PC-3 (cell line): ENCODE data around the gene CDK5R1. TPM values are rescaled to one million over a fixed set of nuclear protein-coding genes. Genes with fewer than 3 reads are reported as not detected.

ENCODE experiments used
- ATAC-seq: fragments of 200-7000 bp; cut with Tn5 transposase; 2 replicates; pipeline ENCODE4 v1.9.1; 2020; ENCODE audit warnings: mild to moderate bottlenecking, moderate library complexity
- BruUV-seq: library from RNA; stranded (reverse); fragments of 400-500 nt; replicated peaks from 2 replicates; lab custom pipeline; 2021; lab: Mats Ljungman, UMichigan
- CTCF ChIA-PET: fragments of 300-600 bp; sonication (Branson Sonifier 250); formaldehyde crosslinking; loops from one replicate; lab custom pipeline; 2022; ENCODE audit warnings: antibody characterized with exemption; lab: Charles Lee
- POLR2A ChIA-PET: fragments of 300-600 bp; sonication (Branson Sonifier 250); formaldehyde crosslinking; loops from one replicate; lab custom pipeline; 2022; ENCODE audit warnings: antibody characterized with exemption; ENCODE audit not compliant: unreplicated experiment; lab: Charles Lee
- DNase-seq: peaks from one replicate; pipeline ENCODE4 v3.0.0-alpha.2; 2015
- H2AFZ ChIP-seq: fragments of 300-600 bp; sonication (generic); 2 replicates; pipeline ENCODE4 v1.6.0; 2016; ENCODE audit warnings: antibody characterized with exemption, low read length
- H3F3A ChIP-seq: fragments of 300-600 bp; sonication (generic); one replicate; pipeline ENCODE4 v1.6.0; 2017; ENCODE audit warnings: antibody characterized with exemption, low read length, control low read depth, mild to moderate bottlenecking; ENCODE audit not compliant: unreplicated experiment
- H3K27ac ChIP-seq: fragments of 300-600 bp; sonication (generic); 2 replicates; pipeline ENCODE4 v1.5.1; 2016; ENCODE audit warnings: mild to moderate bottlenecking, low read length
- H3K27me3 ChIP-seq: fragments of 300-600 bp; sonication (generic); 2 replicates; pipeline ENCODE4 v1.6.1; 2016; ENCODE audit warnings: low read length, mixed read lengths
- H3K36me3 ChIP-seq: fragments of 300-600 bp; sonication (generic); 2 replicates; pipeline ENCODE4 v1.6.1; 2016; ENCODE audit warnings: low read depth, mixed run types, low read length, mixed read lengths
- H3K4me1 ChIP-seq: fragments of 300-600 bp; sonication (generic); 2 replicates; pipeline ENCODE4 v1.5.1; 2016; ENCODE audit warnings: low read length; ENCODE audit not compliant: insufficient read depth
- H3K4me2 ChIP-seq: fragments of 300-600 bp; sonication (generic); 2 replicates; pipeline ENCODE4 v1.6.0; 2016; ENCODE audit warnings: low read length
- H3K4me3 ChIP-seq: fragments of 300-600 bp; sonication (generic); 2 replicates; pipeline ENCODE4 v1.5.1; 2016; ENCODE audit warnings: mild to moderate bottlenecking, low read length, mixed read lengths
- H3K79me2 ChIP-seq: fragments of 300-600 bp; sonication (generic); 2 replicates; pipeline ENCODE4 v1.6.1; 2017; ENCODE audit warnings: low read length, mixed read lengths
- H3K9ac ChIP-seq: fragments of 300-600 bp; sonication (generic); 2 replicates; pipeline ENCODE4 v1.6.0; 2016; ENCODE audit warnings: mild to moderate bottlenecking, low read length
- H3K9me2 ChIP-seq: fragments of 300-600 bp; sonication (generic); replicated peaks from 2 replicates; pipeline ENCODE4 v1.6.1; 2016; ENCODE audit warnings: mixed run types, low read length, mixed read lengths
- H3K9me3 ChIP-seq: fragments of 300-600 bp; sonication (generic); 2 replicates; pipeline ENCODE4 v1.6.1; 2016; ENCODE audit warnings: low read length, mixed read lengths
- H4K20me1 ChIP-seq: fragments of 300-600 bp; sonication (generic); 2 replicates; pipeline ENCODE4 v1.6.1; 2016; ENCODE audit warnings: low read length, mixed read lengths
- CTCF ChIP-seq: fragments of 300-600 bp; sonication (generic); conservative IDR thresholded peaks from 2 replicates; pipeline ENCODE4 v1.5.1; 2017; ENCODE audit warnings: antibody characterized with exemption, low read depth, mild to moderate bottlenecking, low read length
- EZH2 ChIP-seq: fragments of 300-600 bp; sonication (generic); IDR thresholded peaks from one replicate; pipeline ENCODE4 v1.6.1; 2017; ENCODE audit warnings: antibody characterized with exemption, mild to moderate bottlenecking, low read length; ENCODE audit not compliant: unreplicated experiment
- EZH2phosphoT487 ChIP-seq: fragments of 300-600 bp; sonication (generic); IDR thresholded peaks from 2 replicates; pipeline ENCODE4 v1.6.1; 2018; ENCODE audit warnings: mild to moderate bottlenecking, antibody characterized with exemption, low read length, borderline replicate concordance
- intact Hi-C: fragments of 100-400 bp; cut with micrococcal nuclease; formaldehyde crosslinking; loops from 2 replicates; pipeline ENCODE4 v1.9.0; 2023
- total RNA-seq: library from RNA; depleted of rRNA; stranded (reverse); fragments of >200 nt; gene quantifications from 2 replicates; pipeline ENCODE4 v1.2.3, GENCODE V29; 2014

The CDK5R1 gene
- total RNA-seq, 1 experiment from 2014 or later, result 1.7 TPM

- H3K9me2 ChIP-seq, result no peaks in the 10 kb centered on the region
- H3K4me2 ChIP-seq, result no peak overlapping the region
- no peak overlapping the region for H3K27ac ChIP-seq
- POLR2A ChIA-PET, result no interaction called here
- no peak overlapping the region for H3K9ac ChIP-seq
- H2AFZ ChIP-seq, result no peak overlapping the region
- CTCF ChIA-PET, result no interaction called here
- BruUV-seq, result no TSS peak
- no peaks in the 10 kb centered on the region for H3K27me3 ChIP-seq
- H3K79me2 ChIP-seq, result no peaks in the 10 kb centered on the region
- no peaks in the 10 kb centered on the region for H3K9me3 ChIP-seq
- ATAC-seq (no peak), DNase-seq (no peak)
- no peak for TF ChIP-seq CTCF
- no peak for TF ChIP-seq EZH2phosphoT487
- no peak for TF ChIP-seq EZH2
- intact Hi-C loops, result no loop called here
- H4K20me1 ChIP-seq, result no peaks in the 10 kb centered on the region
- H3K4me1 ChIP-seq, result no peaks in the 10 kb centered on the region
- H3F3A ChIP-seq, result no peaks in the 10 kb centered on the region
- no peak overlapping the region for H3K4me3 ChIP-seq
- H3K36me3 ChIP-seq, result peaks cover 58% of the 10 kb centered on the region
These were observed 7.6 kb upstream of the CDK5R1 start for GRCh38 chr17:32479074-32479617.

- Histone ChIP-seq H3K27ac (no peak overlapping the region), H3K4me1 (peaks cover 4% of the 10 kb centered on the region; the same call in 1 of the 2 replicates), H3K9me3 (no peaks in the 10 kb centered on the region), H2AFZ (no peak overlapping the region), H3K9me2 (no peaks in the 10 kb centered on the region), H3K4me3 (no peak overlapping the region), H3F3A (peaks cover 7% of the 10 kb centered on the region), H3K79me2 (no peaks in the 10 kb centered on the region), H3K4me2 (no peak overlapping the region), H3K27me3 (no peaks in the 10 kb centered on the region), H3K36me3 (peaks cover 40% of the 10 kb centered on the region), H4K20me1 (no peaks in the 10 kb centered on the region), H3K9ac (no peak overlapping the region)
- no peak for TF ChIP-seq EZH2
- no peak for TF ChIP-seq EZH2phosphoT487
- TF ChIP-seq CTCF, result no peak
- BruUV-seq, result no TSS peak
- intact Hi-C loops, result loop anchor here (5.0 to 10.0 kb wide), 2 partner anchors 124 to 276 kb away; no protein-coding TSS in a partner anchor
- ChIA-PET CTCF (no interaction called here), POLR2A (no interaction called here)
- DNase-seq, result no peak
- ATAC-seq, result no peak
These were observed 5.6 kb upstream of the CDK5R1 start for GRCh38 chr17:32481193-32481592.
